Stimulated activated CD4-positive, alpha-beta T cell treated with anti-CD3 and anti-CD28 coated beads, Interleukin-12 subunit alpha, Interleukin-12 subunit beta, amount 100 ng/mL, for 48 hours (primary cell): ENCODE results near the gene ATP6V0E1.
"Not testable (repeated sequence)": the region's sequence is repeated elsewhere in the genome, so short reads cannot be mapped to it uniquely, and the experiment has no call there.

Source experiments
- DNase-seq, 3 donors: peaks; one replicate each; pipeline ENCODE4 v3.0.0-alpha.2; 2020; ENCODE audit warnings: low read depth in 2 of 3, low spot score in 1 of 3

Gene ATP6V0E1

DNA sequence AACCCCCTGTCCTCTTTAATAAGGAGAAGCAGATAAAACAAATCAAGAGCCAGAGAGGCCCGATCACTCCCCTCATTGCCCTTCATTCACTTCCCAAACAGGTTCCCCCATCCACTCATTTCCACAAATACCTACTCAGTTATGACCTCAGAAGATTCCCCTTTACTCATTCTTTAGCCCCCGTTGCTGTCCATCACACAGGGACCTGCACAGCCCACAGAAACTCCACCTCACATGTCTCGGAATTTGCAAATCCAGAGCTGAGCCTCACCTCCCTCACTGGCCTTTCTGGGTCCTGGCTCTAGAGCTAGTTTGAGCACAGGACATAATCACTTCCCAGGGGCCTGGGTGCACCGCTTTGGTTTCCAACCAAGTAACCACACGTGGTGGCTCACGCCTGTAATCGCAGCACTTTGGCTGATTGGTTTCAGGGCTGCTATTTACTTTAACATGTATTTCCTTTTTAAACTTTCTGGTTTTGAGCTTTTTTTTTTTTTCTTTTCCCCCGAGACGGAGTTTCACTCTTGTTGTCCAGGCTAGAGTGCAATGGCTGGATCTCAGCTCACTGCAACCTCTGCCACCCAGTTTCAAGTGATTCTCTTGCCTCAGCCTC lies 17.8 kb downstream of the ATP6V0E1 start:
- DNase-seq: no peak

DNA sequence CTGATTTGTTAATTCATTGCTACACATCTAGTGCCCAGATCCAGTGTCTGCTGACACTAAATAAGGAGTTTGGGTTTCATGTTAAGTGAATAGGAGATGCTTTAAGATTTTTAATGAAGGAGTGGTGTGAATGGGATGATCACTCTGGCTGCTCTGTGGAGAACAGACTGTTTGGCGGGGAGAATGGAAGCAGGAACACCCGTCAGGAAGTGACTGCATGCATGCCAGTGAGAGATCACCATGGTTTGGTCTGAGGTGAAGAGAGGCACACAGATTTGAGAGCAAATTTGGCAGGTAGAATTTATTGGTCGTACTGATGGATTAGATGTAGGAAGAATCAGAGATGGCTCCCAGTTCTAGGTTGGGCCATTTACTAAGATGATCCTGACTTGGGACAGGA lies 19.8 kb downstream of the ATP6V0E1 start:
- no peak for DNase-seq

DNA sequence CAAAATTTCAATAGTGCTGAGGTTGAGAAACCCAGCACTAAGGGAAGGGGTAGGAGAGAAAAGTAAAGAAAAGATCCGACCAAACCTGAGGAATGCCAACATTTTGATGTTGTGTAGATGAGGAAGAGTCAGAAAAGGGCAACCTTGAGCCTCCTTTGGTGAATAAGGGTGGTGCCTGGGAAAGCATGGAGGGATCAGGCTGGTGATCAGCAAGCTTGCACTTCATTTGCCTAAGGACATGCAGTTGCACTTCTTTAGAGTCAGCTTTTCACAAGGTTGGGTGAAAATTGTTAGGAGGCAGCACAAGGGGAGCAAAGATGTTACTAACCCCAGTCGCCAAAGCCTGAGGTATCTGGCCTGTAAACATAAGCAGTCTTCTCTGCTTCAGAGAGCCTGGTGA lies 20.4 kb downstream of the ATP6V0E1 start:
- DNase-seq: no peak

DNA sequence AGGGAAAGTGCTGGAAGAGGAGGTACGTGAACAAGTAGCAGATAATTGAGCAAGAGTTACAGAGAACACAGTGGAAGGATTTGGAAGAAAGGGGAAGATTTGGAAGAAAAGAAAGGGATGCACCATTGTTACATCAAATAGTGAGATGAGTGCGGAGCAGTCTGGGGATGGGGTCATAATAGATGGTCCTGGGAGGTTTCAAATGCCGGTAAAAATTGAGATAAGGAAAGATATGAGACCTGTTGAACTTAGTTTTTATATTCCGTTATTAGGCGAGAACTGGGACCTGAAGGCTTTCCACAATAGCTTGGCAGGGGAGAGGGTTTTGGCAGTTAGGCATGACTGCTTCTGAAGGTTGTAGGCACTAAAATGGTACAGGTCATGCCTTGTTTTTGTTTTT lies 20.9 kb downstream of the ATP6V0E1 start:
- DNase-seq: no peak

DNA sequence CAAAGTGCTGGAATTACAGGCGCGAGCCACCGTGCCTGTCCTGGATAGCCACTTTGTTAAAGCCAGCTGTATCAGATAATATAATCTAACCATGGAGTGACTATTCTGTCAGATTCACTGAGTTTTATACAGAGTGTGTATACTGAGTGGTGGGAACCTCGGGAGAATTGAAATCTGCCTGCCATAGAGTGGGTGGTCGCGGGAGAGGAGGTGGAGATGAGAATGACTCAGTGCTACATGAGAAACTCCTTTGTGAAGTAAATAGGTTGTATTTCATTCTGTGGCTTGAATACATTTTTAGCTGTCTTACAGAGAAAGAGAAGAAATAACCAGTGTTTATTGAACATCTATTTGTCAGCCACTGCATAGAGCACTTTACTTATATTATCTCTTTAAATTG lies 26.4 kb downstream of the ATP6V0E1 start:
- DNase-seq: peak in 1 of 3 donors; percentile 16

DNA sequence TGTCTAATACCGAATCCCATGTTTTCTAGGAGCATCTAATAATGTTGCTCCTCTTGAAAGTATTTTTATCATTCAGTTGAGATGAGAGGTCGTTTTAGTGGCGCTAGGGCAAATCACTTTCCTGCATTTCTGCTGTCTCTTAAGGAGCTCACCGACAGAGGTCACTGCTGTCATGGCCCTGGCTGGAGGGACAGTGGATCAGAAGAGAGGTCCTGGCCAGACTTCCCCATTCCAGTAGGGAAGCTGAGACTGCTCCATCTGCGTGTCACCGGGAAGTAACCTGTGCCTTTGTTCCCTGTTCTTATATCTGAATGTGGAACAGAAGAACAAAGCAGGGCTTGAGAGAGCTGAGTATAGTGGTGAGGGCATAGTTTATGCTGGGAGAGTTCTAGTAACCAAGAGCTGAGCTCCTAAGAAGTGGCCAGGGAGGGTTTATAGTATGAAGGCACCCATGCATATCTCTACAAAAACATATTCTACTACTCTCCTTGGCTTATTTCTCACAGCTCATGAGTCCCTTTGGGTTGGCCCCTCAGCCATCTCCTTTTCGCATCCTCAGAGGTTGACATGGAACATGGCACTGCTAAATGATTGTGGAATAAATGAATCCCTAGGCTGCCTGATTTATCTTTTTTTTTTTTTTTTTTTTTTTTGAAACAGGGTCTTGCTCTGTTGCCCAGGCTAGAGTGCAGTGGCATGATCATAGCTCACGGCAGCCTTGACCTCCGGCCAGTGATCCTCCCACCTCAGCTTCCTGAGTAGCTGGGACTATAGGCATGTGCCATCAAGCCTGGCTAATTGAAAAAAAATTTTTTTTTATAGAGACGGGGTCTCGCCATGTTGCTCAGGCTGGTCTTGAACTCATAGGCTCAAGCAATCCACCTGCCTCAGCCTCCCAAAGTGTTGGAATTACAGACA lies 27.2 kb downstream of the ATP6V0E1 start:
- DNase-seq: no peak

DNA sequence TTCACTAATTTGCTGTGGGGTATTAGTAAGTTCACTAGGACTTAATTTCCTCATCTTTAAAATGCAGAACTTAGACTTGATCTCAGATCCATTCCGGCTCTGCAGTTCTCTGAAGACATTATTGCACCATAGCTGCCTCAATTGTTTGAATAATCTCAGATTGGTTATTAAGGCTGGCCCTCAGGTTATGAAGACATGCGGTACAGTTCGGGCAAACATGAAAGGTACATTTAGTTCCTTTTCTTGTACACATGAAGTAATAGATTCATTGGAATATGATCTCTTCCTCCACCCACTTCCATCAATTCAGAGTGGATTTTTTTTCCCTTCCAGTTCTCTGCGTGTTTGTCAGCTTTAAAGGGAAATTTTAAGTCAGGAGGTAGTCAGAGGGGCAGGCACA lies 28.0 kb downstream of the ATP6V0E1 start:
- no peak for DNase-seq

DNA sequence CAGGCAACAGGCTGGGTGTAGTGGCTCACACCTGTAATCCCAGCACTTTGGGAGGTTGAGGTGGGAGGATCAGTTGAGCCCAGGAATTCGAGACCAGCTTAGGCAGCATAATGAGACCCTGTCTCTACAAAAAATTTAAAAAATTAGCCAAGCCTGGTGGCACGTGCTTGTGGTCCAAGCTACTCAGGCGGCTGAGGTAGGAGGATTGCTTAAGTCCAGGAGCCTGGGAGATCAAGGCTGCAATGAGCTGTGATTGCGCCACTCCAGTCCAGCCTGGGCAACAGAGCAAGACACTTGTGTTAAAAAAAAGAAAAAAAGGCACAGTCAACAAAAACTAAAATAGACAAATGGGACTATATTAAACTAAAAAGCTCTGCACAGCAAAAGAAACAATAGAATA lies 29.3 kb downstream of the ATP6V0E1 start:
- no peak for DNase-seq

DNA sequence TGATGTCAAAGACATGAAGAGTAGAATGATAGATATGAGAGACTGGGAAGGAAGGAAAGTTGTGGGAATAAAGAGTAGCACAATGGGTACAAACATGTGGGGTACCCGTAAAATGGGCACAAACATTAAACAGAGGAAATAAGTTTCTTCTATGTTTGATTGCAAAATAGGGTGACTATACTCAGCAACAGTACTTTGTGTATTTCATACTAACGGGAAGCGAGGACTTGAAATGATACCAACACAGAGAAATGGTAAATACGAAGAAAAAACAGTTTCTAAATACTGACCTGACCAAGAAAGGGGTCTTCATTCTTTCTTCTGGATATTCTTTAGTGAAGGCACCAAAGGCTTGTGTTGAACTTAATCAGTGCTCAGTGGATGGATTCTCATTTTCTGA lies 31.1 kb downstream of the ATP6V0E1 start:
- DNase-seq: no peak

DNA sequence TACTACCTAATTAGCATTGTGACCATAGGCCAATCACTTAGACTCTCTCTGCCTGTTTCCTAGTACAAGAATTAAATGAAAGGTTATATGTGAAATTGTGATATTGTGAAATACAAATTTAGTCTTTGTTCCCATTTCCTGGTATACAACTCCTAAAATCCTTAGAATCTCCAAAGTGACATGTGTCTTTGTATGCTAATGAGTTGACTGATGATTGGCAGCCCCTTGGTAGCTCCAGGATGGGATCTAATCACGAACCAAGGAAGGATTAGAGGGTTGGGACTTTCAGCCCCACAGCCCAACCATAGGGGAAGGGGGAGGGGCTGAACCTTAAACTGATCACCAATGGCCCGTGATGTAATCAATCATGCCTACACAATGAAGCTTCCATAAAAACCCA lies 31.6 kb downstream of the ATP6V0E1 start:
- no peak for DNase-seq

DNA sequence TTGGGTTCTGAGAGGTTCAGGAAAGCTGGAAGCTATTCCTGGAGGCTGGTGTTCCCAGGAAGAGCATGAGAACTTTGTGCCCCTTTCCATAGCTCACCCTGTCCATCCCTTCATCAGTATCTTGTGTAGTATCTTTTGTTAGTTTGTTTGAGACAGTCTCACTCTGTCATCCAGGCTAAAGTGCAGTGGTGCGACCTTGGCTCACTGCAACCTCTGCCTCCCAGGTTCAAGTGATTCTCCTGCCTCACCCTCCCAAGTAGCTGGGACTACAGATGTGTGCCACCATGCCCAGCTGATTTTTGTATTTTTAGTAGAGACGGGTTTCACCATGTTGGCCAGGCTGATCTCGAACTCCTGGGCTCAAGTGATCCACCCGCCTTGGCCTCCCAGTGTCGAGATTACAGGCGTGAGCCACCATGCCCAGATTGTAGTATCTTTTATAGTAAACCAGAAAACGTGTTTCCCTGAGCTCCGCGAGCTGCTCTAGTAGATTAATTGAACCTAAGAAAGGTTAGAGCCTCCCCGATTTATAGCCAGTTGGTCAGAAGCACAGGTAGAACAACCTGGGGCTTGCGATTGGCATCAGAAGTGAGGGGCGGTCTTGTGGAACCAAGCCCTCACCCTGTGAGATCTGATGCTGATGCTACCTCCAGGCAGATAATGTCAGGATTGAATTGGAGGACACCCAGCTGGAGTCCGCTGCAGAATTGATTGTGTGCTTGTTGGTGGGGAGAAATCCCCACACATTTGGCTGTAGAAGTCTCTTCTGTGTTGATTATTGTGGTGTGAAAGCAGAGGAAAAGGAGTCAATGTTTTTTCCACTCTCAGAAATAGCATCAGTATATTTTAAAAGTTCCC lies 32.3 kb downstream of the ATP6V0E1 start:
- no peak for DNase-seq

DNA sequence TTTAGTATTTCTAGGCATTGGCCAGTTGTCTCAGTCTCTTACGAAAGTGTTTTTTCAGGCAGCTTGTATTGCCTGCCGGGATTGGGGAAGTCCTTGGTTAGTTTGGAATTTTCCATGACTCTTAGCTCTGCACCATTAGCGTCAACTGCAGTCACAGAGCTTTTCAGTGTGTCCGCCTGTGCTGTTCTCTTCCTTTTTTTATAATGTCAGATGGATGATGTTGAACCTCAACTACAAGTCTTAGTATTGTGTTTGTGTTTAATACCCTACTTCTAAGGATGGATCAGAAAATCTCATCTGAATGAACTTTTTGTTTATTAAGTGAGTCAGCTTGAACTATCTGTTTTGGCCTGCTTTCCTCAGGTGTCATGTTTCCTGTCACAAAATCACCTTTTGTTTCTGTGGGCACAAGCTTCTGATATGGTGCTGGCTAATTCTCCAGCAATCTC lies 33.1 kb downstream of the ATP6V0E1 start:
- DNase-seq: no peak

DNA sequence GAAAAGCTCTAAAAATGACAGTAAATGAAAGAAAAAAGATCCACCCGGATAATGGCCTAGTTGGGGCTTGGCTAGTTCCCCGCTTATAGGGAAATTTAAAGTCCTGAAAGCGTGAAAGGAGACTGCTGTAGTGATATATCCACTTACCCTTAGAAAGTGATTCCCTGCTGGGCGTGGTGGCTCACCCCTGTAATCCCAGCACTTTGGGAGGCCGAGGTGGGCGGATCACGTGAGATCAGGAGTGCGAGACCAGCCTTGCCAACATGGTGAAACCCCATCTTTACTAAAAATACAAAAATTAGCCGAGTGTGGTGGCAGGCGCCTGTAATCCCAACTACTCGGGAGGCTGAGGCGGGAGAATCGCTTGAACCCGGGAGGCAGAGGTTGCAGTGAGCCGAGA lies 33.5 kb downstream of the ATP6V0E1 start:
- not testable (repeated sequence) for DNase-seq

DNA sequence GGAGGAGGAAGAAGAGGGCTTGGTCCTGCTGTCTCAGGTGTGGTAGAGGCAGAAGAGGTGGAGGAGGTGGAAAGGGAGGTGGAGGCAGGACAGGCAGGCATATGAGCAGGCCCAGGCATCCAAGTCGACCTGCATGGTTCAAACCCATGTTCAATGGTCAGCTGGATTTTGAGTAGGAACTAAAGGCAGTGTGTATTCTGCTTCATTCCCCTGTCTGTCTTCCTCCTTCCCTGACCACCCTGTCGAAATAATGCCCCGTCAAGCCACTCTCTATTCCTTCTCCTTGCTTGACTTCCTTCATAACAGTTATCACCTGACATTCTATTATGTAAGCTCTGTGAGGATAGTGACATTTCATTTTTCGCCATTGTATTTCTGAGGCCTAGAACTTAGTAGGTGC lies 34.8 kb downstream of the ATP6V0E1 start:
- no peak for DNase-seq

DNA sequence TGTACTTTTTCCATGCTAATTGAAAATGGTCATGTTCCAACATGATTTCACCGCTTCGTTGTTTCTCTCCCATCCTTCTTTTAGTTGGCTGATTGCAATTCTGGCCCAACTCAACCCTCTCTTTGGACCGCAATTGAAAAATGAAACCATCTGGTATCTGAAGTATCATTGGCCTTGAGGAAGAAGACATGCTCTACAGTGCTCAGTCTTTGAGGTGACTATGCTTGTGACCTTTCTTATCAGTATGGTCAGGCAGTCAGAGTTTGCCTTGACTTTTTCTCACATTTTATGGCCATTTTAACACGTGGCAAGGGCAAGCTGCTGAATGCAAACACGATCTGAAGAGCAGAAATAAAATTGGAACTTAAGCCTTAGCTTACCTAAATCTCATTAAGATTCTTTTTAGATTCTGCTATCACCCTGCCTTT lies 36.6 kb downstream of the ATP6V0E1 start:
- DNase-seq: no peak

DNA sequence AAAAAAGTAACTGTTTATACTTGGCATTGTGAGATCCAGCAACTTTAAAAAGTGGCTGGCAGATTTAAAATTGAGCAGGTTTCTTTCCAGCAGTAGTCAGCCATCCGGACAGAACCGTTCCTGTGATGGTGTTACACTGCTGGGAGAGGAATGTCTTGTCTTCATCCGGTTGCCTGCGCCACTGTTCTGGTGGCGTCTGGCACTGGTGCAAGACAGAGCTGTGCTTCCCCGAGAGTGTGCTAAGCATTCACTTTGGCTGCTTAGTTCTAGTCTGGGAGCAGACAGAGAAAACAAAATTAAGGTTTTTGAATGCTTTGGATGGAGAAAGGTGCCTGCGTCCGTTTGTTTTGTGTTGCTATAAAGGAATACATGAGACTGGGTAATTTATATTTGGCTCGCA lies 37.1 kb downstream of the ATP6V0E1 start:
- no peak for DNase-seq

DNA sequence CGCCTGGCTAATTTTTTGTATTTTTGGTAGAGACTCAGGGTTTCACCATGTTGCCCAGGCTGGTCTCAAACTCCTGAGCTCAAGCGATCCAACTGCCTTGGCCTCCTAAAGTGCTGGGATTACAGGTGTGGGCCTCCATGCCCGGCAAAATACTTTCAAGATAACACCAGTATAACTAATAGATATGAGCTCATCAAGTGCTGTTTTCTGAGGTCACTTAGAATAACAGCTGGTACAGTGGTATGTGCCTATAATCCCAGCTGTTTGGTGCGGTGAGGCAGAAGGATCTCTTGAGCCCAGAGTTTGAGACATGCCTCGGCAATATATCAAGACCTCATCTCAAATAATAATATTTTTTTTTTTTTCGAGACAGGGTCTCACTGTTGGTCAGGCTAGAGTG lies 42.1 kb downstream of the ATP6V0E1 start:
- DNase-seq: no peak

DNA sequence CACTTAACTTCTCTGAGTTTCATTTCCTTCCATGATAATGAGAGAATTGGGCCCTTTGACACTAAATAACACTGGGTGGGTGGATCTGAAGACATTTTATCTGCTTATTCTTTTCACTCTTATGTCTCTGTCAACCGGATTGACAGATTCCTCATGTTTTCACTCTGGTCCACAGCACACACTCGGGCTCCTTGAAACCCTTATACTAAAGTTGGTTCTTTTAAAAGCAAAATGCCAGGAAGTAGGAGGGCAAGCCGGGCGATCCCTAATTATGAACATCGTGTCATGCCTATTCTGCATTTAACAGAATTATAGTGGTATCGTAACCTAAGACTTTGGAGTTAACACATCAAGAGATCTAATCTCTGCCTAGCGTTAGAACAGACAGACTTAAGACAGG lies 44.3 kb downstream of the ATP6V0E1 start:
- no peak for DNase-seq

DNA sequence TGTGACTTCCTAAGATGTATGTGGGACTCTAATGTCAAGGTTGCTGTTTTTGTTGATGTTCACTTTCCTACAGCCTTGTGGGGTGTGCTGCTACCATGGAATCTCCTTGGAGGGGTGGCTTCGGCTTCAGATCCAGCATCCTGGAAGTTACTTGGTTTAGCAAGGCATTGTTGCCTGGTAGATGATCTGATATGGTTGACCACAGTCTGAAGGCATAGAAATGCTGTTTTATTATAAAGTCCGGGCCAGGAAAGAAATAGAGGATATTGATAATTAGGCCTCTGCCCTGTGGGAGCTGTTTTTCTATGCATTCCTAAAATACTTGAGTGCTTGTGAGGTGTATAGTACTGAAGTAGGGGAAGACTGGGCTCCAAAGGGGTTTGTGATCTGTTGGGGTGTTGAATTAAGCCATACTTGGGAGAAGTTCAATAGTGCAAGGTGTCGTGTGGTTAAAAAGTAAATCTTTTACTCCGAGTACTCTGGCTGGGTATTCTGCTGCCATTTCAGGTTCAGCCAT lies 45.3 kb downstream of the ATP6V0E1 start:
- no peak for DNase-seq

DNA sequence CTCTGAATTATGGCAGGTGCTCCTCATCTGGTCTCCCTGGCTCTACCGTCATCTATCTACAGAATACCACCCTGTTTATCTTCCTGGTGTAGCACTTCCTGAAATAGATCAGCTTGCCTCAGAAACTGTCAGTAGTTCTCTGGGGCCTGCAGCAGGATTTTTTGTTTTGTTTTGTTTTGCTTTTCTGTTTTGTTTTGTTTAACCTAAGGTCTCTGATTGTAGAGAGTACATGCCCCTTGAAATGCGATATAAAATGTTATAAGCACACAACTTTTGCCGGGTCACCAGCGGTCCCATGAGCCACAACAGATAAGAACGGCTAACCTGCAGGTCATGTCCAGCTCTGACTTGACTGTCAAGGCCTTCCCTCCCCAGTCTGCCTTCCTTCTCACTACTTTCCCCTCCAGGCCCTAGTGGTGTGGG lies 45.9 kb downstream of the ATP6V0E1 start:
- no peak for DNase-seq

DNA sequence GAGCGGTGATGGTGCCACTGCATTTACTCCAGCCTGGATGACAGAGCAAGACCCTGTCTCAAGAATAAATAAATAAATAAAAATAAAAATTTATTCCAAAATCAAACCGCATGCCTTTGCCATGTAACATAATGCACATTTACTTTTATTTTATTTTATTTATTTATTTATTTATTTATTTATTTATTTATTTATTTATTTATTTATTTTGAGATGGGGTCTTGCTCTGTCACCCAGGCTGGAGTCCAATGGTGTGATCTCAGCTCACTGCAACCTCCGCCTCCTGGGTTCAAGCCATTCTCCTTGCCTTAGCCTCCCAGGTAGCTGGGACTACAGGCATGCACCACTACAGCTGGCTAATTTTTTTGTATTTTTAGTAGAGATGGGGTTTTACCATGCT lies 48.5 kb downstream of the ATP6V0E1 start:
- not testable (repeated sequence) for DNase-seq
